Liver (tissue), 9 donors: ENCODE measurements around the gene ZNF501. TPM values are rescaled to one million over a fixed set of nuclear protein-coding genes. Genes with fewer than 3 reads are reported as not detected.

Source experiments
- DNase-seq: peaks from one replicate; pipeline ENCODE4 v3.0.0-alpha.2; 2017; ENCODE audit warnings: low spot score
- H3K27ac ChIP-seq, 2 donors: one replicate each; pipeline ENCODE4 v1.7.0; 2013; ENCODE audit warnings: inconsistent platforms in 2 of 2, low read length in 2 of 2, control low read depth in 1 of 2, low read depth in 1 of 2, mild to moderate bottlenecking in 1 of 2
- H3K27me3 ChIP-seq, 4 donors: one replicate each; pipeline versions ENCODE4 v1.6.1 to v1.7.0; 2013; ENCODE audit warnings: low read length in 3 of 4, inconsistent platforms in 1 of 4, mild to moderate bottlenecking in 1 of 4, moderate library complexity in 1 of 4; ENCODE audit not compliant: control insufficient read depth in 4 of 4, insufficient read depth in 4 of 4
- H3K36me3 ChIP-seq, 4 donors: one replicate each; pipeline versions ENCODE4 v1.6.1 to v1.7.0; 2013; ENCODE audit warnings: low read length in 3 of 4, mild to moderate bottlenecking in 3 of 4, low read depth in 1 of 4, moderate library complexity in 1 of 4; ENCODE audit not compliant: control insufficient read depth in 4 of 4, insufficient read depth in 3 of 4
- H3K4me1 ChIP-seq, 4 donors: one replicate each; pipeline versions ENCODE4 v1.6.1 to v1.7.0; 2013; ENCODE audit warnings: low read length in 3 of 4, mild to moderate bottlenecking in 3 of 4, moderate library complexity in 1 of 4; ENCODE audit not compliant: control insufficient read depth in 4 of 4, insufficient read depth in 4 of 4
- H3K4me3 ChIP-seq, 3 donors: one replicate each; pipeline versions ENCODE4 v1.6.1 to v1.7.0; 2013; ENCODE audit warnings: low read length in 3 of 3, control low read depth in 1 of 3, low read depth in 1 of 3, mild to moderate bottlenecking in 1 of 3
- H3K9ac ChIP-seq, 2 donors: one replicate each; pipeline ENCODE4 v1.7.0; 2013; ENCODE audit warnings: low read length in 2 of 2, mild to moderate bottlenecking in 2 of 2, moderate library complexity in 2 of 2, control low read depth in 1 of 2, low read depth in 1 of 2
- H3K9me3 ChIP-seq, 4 donors: one replicate each; pipeline versions ENCODE4 v1.6.1 to v1.7.0; 2013; ENCODE audit warnings: low read length in 3 of 4; ENCODE audit not compliant: control insufficient read depth in 4 of 4
- EGR1 ChIP-seq, 2 donors: IDR thresholded peaks; 2 replicates each; pipeline ENCODE4 v1.6.1; 2016 to 2018; ENCODE audit warnings: antibody characterized with exemption in 2 of 2, low read depth in 2 of 2
- FOXA1 ChIP-seq: IDR thresholded peaks from 2 replicates; pipeline ENCODE4 v1.6.1; 2016; ENCODE audit warnings: antibody characterized with exemption
- FOXA2 ChIP-seq: IDR thresholded peaks from 2 replicates; pipeline ENCODE4 v1.6.1; 2016; ENCODE audit warnings: antibody characterized with exemption
- GABPA ChIP-seq, 2 donors: IDR thresholded peaks in 1 of 2; conservative IDR thresholded peaks in 1 of 2; 2 replicates each; pipeline ENCODE4 v1.6.1; 2016; ENCODE audit warnings: antibody characterized with exemption in 2 of 2, mild to moderate bottlenecking in 1 of 2, moderate library complexity in 1 of 2
- HNF4A ChIP-seq, 2 donors: conservative IDR thresholded peaks; 2 replicates each; pipeline ENCODE4 v1.6.1; 2016; ENCODE audit warnings: antibody characterized with exemption in 2 of 2, mild to moderate bottlenecking in 2 of 2
- HNF4G ChIP-seq: IDR thresholded peaks from 2 replicates; pipeline ENCODE4 v1.6.1; 2016; ENCODE audit warnings: antibody characterized with exemption
- NR2F2 ChIP-seq: IDR thresholded peaks from 2 replicates; pipeline ENCODE4 v1.6.1; 2016; ENCODE audit warnings: antibody characterized with exemption
- RAD21 ChIP-seq, 2 donors: IDR thresholded peaks; 2 replicates each; pipeline ENCODE4 v1.6.1; 2016; ENCODE audit warnings: antibody characterized with exemption in 2 of 2, mild to moderate bottlenecking in 2 of 2
- RXRA ChIP-seq, 2 donors: IDR thresholded peaks; 2 replicates each; pipeline ENCODE4 v1.6.1; 2017 to 2018; ENCODE audit warnings: antibody characterized with exemption in 2 of 2, mild to moderate bottlenecking in 1 of 2
- SP1 ChIP-seq: IDR thresholded peaks from 2 replicates; pipeline ENCODE4 v1.6.1; 2018; ENCODE audit warnings: antibody characterized with exemption, mild to moderate bottlenecking
- TAF1 ChIP-seq: conservative IDR thresholded peaks from 2 replicates; pipeline ENCODE4 v1.6.1; 2016; ENCODE audit warnings: antibody characterized with exemption, mild to moderate bottlenecking
- YY1 ChIP-seq: IDR thresholded peaks from 2 replicates; pipeline ENCODE4 v1.6.1; 2016; ENCODE audit warnings: antibody characterized with exemption, mild to moderate bottlenecking
- WGBS: extraction: QIAGEN DNeasy Blood & Tissue Kit; methylation state at CpG from one replicate; pipeline ENCODE4 v1.1.7; 2013; 5-methylcytosine and 5-hydroxymethylcytosine counted together
- polyA plus RNA-seq, 2 donors: library from polyadenylated mRNA; stranded (reverse) in 1 of 2; unstranded in 1 of 2; fragments of 200-250 nt in 1 of 2; fragments of >200 nt in 1 of 2; fragmentation: Nextera tagmentation in 1 of 2; extraction: Ambion mirVana in 1 of 2; gene quantifications; one replicate each; pipeline versions ENCODE4 v1.2.1 to v1.2.3, GENCODE V29; 2013 to 2015
- total RNA-seq, 2 donors: library from RNA; depleted of rRNA; stranded (reverse); fragments of >200 nt; gene quantifications; one replicate each; pipeline ENCODE4 v1.2.3, GENCODE V29; 2014
- TF ChIP-seq, protein P1 (sequence below): fragments of 150-350 bp; IDR thresholded peaks from 2 replicates; pipeline ENCODE4 v1.5.1; 2017; ENCODE audit warnings: improper control_type of control experiment, low read depth, low read length; ENCODE audit not compliant: missing input control
- TF ChIP-seq, protein P2 (sequence below): IDR thresholded peaks from 2 replicates; pipeline ENCODE4 v1.6.1; 2016; ENCODE audit warnings: antibody characterized with exemption, mild to moderate bottlenecking
- TF ChIP-seq, protein P3 (sequence below): IDR thresholded peaks from 2 replicates; pipeline ENCODE4 v1.6.1; 2016; ENCODE audit warnings: antibody characterized with exemption
- TF ChIP-seq, protein P4 (sequence below): IDR thresholded peaks from 2 replicates; pipeline ENCODE4 v1.6.1; 2016; ENCODE audit warnings: antibody characterized with exemption
- donor health status: healthy.
- donor health status: healthy.
- donor health status: healthy.
- donor health status: healthy.
- donor health status: healthy.

Gene ZNF501
- total and polyA plus RNA-seq, 4 donors, result 0.44 to 1.6 (median 0.77) TPM

DNA sequence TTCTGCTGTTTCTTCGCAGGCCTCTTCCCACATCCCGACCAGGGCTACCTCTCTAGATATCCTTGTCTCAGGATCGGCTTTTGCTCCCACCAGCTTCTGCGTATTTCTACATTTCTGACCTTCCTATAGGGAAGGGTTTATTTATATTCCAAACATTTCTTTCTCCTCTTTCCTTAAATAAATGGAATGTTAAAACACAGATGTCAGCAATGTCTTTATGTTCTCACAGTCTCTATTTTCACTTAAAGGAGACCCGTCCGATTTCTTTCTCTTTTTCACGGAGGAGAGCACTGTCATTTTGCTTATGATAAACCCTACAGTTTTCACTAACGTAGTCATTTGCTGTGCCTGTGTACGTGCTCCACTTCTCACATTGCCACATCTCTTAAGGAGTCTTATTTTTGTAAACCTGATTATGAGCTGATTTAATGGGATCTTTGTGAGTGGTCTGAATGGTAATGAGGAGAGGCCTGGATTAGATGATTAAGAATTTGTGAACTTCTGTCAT is 32.8 kb downstream of the ZNF501 start:
- peaks cover 3 to 9% (median 5%) of the 10 kb centered on the region in 4 donors for H3K9me3 ChIP-seq
- H3K9ac ChIP-seq, result no peak overlapping the region
- no peak overlapping the region for H3K27ac ChIP-seq
- peak overlapping the region; percentile 68 to 90 (median 72) for H3K4me3 ChIP-seq
- peaks cover 0 to 3% (median 0%) of the 10 kb centered on the region in 4 donors for H3K27me3 ChIP-seq
- peaks cover 0 to 10% (median 0%) of the 10 kb centered on the region in 4 donors for H3K36me3 ChIP-seq
- peaks cover 3 to 13% (median 8%) of the 10 kb centered on the region in 4 donors for H3K4me1 ChIP-seq
- no peak for TF ChIP-seq TAF1
- TF ChIP-seq, protein P1, sequence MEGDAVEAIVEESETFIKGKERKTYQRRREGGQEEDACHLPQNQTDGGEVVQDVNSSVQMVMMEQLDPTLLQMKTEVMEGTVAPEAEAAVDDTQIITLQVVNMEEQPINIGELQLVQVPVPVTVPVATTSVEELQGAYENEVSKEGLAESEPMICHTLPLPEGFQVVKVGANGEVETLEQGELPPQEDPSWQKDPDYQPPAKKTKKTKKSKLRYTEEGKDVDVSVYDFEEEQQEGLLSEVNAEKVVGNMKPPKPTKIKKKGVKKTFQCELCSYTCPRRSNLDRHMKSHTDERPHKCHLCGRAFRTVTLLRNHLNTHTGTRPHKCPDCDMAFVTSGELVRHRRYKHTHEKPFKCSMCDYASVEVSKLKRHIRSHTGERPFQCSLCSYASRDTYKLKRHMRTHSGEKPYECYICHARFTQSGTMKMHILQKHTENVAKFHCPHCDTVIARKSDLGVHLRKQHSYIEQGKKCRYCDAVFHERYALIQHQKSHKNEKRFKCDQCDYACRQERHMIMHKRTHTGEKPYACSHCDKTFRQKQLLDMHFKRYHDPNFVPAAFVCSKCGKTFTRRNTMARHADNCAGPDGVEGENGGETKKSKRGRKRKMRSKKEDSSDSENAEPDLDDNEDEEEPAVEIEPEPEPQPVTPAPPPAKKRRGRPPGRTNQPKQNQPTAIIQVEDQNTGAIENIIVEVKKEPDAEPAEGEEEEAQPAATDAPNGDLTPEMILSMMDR, result no peak
- TF ChIP-seq, protein P2, sequence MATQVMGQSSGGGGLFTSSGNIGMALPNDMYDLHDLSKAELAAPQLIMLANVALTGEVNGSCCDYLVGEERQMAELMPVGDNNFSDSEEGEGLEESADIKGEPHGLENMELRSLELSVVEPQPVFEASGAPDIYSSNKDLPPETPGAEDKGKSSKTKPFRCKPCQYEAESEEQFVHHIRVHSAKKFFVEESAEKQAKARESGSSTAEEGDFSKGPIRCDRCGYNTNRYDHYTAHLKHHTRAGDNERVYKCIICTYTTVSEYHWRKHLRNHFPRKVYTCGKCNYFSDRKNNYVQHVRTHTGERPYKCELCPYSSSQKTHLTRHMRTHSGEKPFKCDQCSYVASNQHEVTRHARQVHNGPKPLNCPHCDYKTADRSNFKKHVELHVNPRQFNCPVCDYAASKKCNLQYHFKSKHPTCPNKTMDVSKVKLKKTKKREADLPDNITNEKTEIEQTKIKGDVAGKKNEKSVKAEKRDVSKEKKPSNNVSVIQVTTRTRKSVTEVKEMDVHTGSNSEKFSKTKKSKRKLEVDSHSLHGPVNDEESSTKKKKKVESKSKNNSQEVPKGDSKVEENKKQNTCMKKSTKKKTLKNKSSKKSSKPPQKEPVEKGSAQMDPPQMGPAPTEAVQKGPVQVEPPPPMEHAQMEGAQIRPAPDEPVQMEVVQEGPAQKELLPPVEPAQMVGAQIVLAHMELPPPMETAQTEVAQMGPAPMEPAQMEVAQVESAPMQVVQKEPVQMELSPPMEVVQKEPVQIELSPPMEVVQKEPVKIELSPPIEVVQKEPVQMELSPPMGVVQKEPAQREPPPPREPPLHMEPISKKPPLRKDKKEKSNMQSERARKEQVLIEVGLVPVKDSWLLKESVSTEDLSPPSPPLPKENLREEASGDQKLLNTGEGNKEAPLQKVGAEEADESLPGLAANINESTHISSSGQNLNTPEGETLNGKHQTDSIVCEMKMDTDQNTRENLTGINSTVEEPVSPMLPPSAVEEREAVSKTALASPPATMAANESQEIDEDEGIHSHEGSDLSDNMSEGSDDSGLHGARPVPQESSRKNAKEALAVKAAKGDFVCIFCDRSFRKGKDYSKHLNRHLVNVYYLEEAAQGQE, result no peak
- TF ChIP-seq NR2F2, result no peak
- TF ChIP-seq YY1, result no peak
- WGBS, result 5% methylated on average over 9 of the region's 9 CpGs
- DNase-seq, result no peak

DNA sequence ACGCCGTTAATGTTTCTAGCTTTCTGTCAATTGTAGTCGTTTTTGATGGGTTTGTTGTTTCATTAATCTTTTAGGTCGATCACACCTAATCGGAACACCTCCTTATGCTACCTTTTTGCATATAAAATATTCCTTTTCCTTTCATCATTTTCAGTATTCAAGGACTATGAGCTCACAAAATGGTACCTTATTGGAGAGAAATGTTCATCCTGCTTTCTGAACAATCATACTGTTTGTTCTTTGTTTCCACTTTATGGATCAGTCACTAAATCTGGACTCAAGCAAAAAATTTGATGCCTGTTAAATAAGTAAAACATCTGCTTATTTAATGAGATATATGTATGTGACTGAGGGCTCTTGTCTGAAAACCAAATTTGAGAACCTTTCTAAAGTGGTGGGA is 33.3 kb downstream of the ZNF501 start:
- H3K9me3 ChIP-seq, result peaks cover 2 to 6% (median 4%) of the 10 kb centered on the region in 4 donors
- peaks cover 0 to 3% (median 0%) of the 10 kb centered on the region in 4 donors for H3K27me3 ChIP-seq
- no peak for TF ChIP-seq RAD21 (IDR thresholded peaks at IDR 0.05)
- TF ChIP-seq, protein P2, result no peak
- TF ChIP-seq, protein P1, result no peak
- TF ChIP-seq FOXA1, result no peak
- TF ChIP-seq NR2F2, result no peak
- TF ChIP-seq GABPA (IDR thresholded peaks at IDR 0.05 in 1 of 2, conservative IDR thresholded peaks at IDR 0.05 in 1 of 2), result no peak
- TF ChIP-seq HNF4G, result no peak
- no peak for TF ChIP-seq YY1
- no peak for TF ChIP-seq HNF4A (conservative IDR thresholded peaks at IDR 0.05)
- no peak for TF ChIP-seq SP1
- TF ChIP-seq TAF1, result no peak
- no peak for TF ChIP-seq FOXA2
- TF ChIP-seq RXRA (IDR thresholded peaks at IDR 0.05), result no peak
- TF ChIP-seq, protein P3, sequence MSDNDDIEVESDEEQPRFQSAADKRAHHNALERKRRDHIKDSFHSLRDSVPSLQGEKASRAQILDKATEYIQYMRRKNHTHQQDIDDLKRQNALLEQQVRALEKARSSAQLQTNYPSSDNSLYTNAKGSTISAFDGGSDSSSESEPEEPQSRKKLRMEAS, result no peak
- TF ChIP-seq, protein P4, sequence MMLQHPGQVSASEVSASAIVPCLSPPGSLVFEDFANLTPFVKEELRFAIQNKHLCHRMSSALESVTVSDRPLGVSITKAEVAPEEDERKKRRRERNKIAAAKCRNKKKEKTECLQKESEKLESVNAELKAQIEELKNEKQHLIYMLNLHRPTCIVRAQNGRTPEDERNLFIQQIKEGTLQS, result no peak
- TF ChIP-seq EGR1 (IDR thresholded peaks at IDR 0.05; ENCODE audit: low read depth in 2 of 2), result no peak
- H3K27ac ChIP-seq, result no peak overlapping the region
- H3K9ac ChIP-seq, result no peak overlapping the region
- DNase-seq, result no peak
- H3K4me1 ChIP-seq, result peaks cover 3 to 13% (median 8%) of the 10 kb centered on the region in 4 donors
- peaks cover 0 to 7% (median 0%) of the 10 kb centered on the region in 4 donors for H3K36me3 ChIP-seq
- WGBS, result 46% methylated on average over 5 of the region's 5 CpGs
- H3K4me3 ChIP-seq, result peak overlapping the region in 1 of 3 donors; percentile 72
